Endothelial cell of umbilical vein (primary cell): ENCODE measurements around the gene ANKRD13D. TPM values are rescaled to one million over a fixed set of nuclear protein-coding genes. Genes with fewer than 3 reads are reported as not detected.

Experiments
- BruUV-seq: library from RNA; stranded (reverse); fragments of 400-500 nt; replicated peaks from 2 replicates; lab custom pipeline; 2021; lab: Mats Ljungman, UMichigan
- CTCF ChIA-PET: fragments of 300-600, 350-600 bp; sonication (Branson Sonifier 250); formaldehyde crosslinking; loops from one replicate; lab custom pipeline; 2021; ENCODE audit warnings: antibody characterized with exemption, inconsistent platforms; lab: Charles Lee
- POLR2A ChIA-PET: fragments of 300-600, 350-600 bp; sonication (Branson Sonifier 250); formaldehyde crosslinking; loops from one replicate; lab custom pipeline; 2021; ENCODE audit warnings: antibody characterized with exemption, inconsistent platforms; lab: Charles Lee
- DNase-seq: peaks from one replicate; pipeline ENCODE4 v3.0.0-alpha.2; 2011; ENCODE audit warnings: low read depth, low spot score
- FAIRE-seq: peaks from 2 replicates; lab custom pipeline; 2011; peaks lifted over from hg19 to GRCh38; lab: Jason Lieb, UNC
- H2AFZ ChIP-seq: 2 replicates; pipeline ENCODE4 v1.6.0; 2012; ENCODE audit warnings: low read depth, low read length, control low read depth, inconsistent platforms
- H3K27ac ChIP-seq: 2 replicates; pipeline ENCODE4 v1.5.1; 2011; ENCODE audit warnings: low read depth, mild to moderate bottlenecking, control low read depth, low read length, moderate library complexity; ENCODE audit not compliant: insufficient read depth
- H3K27me3 ChIP-seq, 2 experiments: 2 replicates each; pipeline versions ENCODE4 v1.6.0 to v1.6.1; 2011; ENCODE audit warnings: low read length in 2 of 2, mixed read lengths in 1 of 2; ENCODE audit not compliant: control insufficient read depth in 2 of 2, insufficient read depth in 2 of 2
- H3K36me3 ChIP-seq, 2 experiments: 2 replicates in 1 of 2; 3 replicates in 1 of 2; pipeline ENCODE4 v1.5.1; 2011; ENCODE audit warnings: low read length in 2 of 2, mild to moderate bottlenecking in 1 of 2, moderate library complexity in 1 of 2; ENCODE audit not compliant: control insufficient read depth in 2 of 2, insufficient read depth in 2 of 2; ENCODE audit errors: extremely low read depth in 1 of 2
- H3K4me1 ChIP-seq: 3 replicates; pipeline ENCODE4 v1.5.1; 2011; ENCODE audit warnings: mild to moderate bottlenecking, low read length; ENCODE audit not compliant: control insufficient read depth, insufficient read depth; ENCODE audit errors: extremely low read depth
- H3K4me2 ChIP-seq: 2 replicates; pipeline ENCODE4 v1.6.1; 2011; ENCODE audit warnings: low read length, control low read depth, mixed read lengths; ENCODE audit not compliant: insufficient read depth
- H3K4me3 ChIP-seq, 3 experiments: fragments of 200-600 bp in 1 of 3; sonication (generic), shearing (Covaris generic) in 1 of 3; replicated peaks in 1 of 3; 2 replicates each; pipeline ENCODE4 v1.5.1; 2011 to 2016; ENCODE audit warnings: control low read depth in 3 of 3, low read length in 3 of 3, mild to moderate bottlenecking in 2 of 3, inconsistent platforms in 1 of 3, low read depth in 1 of 3, moderate library complexity in 1 of 3; ENCODE audit not compliant: insufficient read depth in 1 of 3
- H3K79me2 ChIP-seq: 2 replicates; pipeline ENCODE4 v1.6.0; 2012; ENCODE audit warnings: low read length, inconsistent platforms; ENCODE audit not compliant: control insufficient read depth, insufficient read depth
- H3K9ac ChIP-seq: replicated peaks from 2 replicates; pipeline ENCODE3; 2011; ENCODE audit warnings: low read length, control low read depth; ENCODE audit not compliant: insufficient read depth; ENCODE audit errors: extremely low read depth
- H3K9me1 ChIP-seq: replicated peaks from 3 replicates; pipeline ENCODE4 v1.6.0; 2011; ENCODE audit warnings: mild to moderate bottlenecking, low read length; ENCODE audit not compliant: control insufficient read depth, insufficient read depth; ENCODE audit errors: extremely low read depth
- H3K9me3 ChIP-seq: replicated peaks from 2 replicates; pipeline ENCODE4 v1.5.1; 2012; ENCODE audit warnings: low read length, inconsistent platforms; ENCODE audit not compliant: control insufficient read depth, insufficient read depth
- H4K20me1 ChIP-seq: replicated peaks from 2 replicates; pipeline ENCODE3; 2011; ENCODE audit warnings: mild to moderate bottlenecking, low read length; ENCODE audit not compliant: control insufficient read depth, insufficient read depth; ENCODE audit errors: extremely low read depth
- EZH2 ChIP-seq: IDR thresholded peaks from 2 replicates; pipeline ENCODE4 v1.6.1; 2012; ENCODE audit warnings: borderline replicate concordance, low read depth, mild to moderate bottlenecking, moderate library complexity, low read length, inconsistent platforms; ENCODE audit not compliant: severe bottlenecking
- FOS ChIP-seq: IDR thresholded peaks from 2 replicates; pipeline ENCODE4 v1.6.1; 2011; ENCODE audit warnings: mild to moderate bottlenecking, low read length, moderate library complexity, borderline replicate concordance; ENCODE audit not compliant: insufficient read depth
- GATA2 ChIP-seq: IDR thresholded peaks from 2 replicates; pipeline ENCODE4 v1.7.0; 2011; ENCODE audit warnings: low read depth, mild to moderate bottlenecking, moderate library complexity, mixed read lengths, low read length; ENCODE audit not compliant: insufficient read length, insufficient read depth
- JUN ChIP-seq: IDR thresholded peaks from 2 replicates; pipeline ENCODE4 v1.6.1; 2011; ENCODE audit warnings: borderline replicate concordance, low read depth; ENCODE audit not compliant: insufficient read length, insufficient read depth
- MYC ChIP-seq: IDR thresholded peaks from one replicate; pipeline ENCODE4 v1.6.1; 2011; ENCODE audit warnings: mild to moderate bottlenecking, low read depth, low read length
- POLR2A ChIP-seq: IDR thresholded peaks from 2 replicates; pipeline ENCODE4 v1.6.1; 2012; ENCODE audit warnings: low read depth, mild to moderate bottlenecking, control low read depth, low read length
- POLR2AphosphoS5 ChIP-seq: IDR thresholded peaks from 2 replicates; pipeline ENCODE4 v1.6.1; 2012; ENCODE audit warnings: low read depth, mild to moderate bottlenecking, control low read depth, low read length, moderate library complexity; ENCODE audit not compliant: insufficient read depth
- dilution Hi-C: fragments of 300-500 bp; cut with MboI; formaldehyde crosslinking; loops from one replicate; pipeline ENCODE4 v1.15.0; 2019; ENCODE audit warnings: low sequenced_read_pairs; ENCODE audit not compliant: extremely low pct_ligation_motif_present
- intact Hi-C: fragments of 100-400 bp; cut with micrococcal nuclease; formaldehyde crosslinking; loops from one replicate; pipeline ENCODE4 v1.10.0; 2022
- polyA plus RNA-seq, 4 experiments: library from polyadenylated mRNA; depleted of rRNA in 3 of 4; stranded (reverse) in 3 of 4; unstranded in 1 of 4; fragments of >200 nt; gene quantifications; 2 replicates each; pipeline versions ENCODE4 v1.2.1 to v1.2.3, GENCODE V29; 2011 to 2012; ENCODE audit warnings: missing spikeins in 1 of 4
- total RNA-seq: library from RNA; stranded (reverse); gene quantifications from 2 replicates; pipeline ENCODE4 v1.2.3, GENCODE V29; 2021
- TF ChIP-seq, protein P1 (sequence below): IDR thresholded peaks from 2 replicates; pipeline ENCODE4 v1.6.1; 2011; ENCODE audit not compliant: insufficient read depth, insufficient read length
- TF ChIP-seq, protein P2 (sequence below), 2 donors: IDR thresholded peaks; 1 replicate in 1 of 2; 2 replicates in 1 of 2; pipeline ENCODE4 v1.5.1; 2011; ENCODE audit warnings: low read length in 2 of 2, mild to moderate bottlenecking in 2 of 2, moderate library complexity in 2 of 2, control low read depth in 1 of 2, inconsistent platforms in 1 of 2, low read depth in 1 of 2; ENCODE audit not compliant: insufficient read depth in 1 of 2; ENCODE audit errors: extremely low read depth in 1 of 2

The ANKRD13D gene
- total and polyA plus RNA-seq, 2 donors (not counting 3 experiments of a cell fraction or from before 2014, with no cell fraction given), result 43.5 to 57.5 TPM

DNA sequence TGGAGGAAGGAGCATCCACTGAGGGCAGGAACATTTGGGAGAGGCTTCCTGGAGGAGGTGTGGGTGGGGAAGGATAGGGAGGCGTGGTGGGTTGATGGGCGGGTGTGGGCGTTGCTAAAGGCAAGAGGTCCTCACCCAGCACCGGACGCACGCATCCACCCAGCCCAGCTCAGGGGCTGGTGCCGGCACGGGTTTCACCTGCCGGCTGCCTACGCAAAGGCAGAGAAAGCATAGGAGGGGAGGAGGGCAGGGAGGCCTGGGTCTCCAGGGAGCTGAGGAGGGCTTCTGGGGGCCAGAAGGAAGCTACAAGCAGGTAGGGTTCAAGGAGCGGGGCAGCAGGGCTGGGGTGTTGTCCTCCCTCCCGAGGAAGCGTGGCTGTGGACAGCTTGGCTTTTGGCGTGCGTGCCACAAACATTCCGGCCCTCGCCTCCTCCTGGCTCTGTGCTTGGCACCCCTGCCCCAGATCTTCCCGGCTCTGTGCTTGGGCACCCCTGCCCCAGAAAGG is 22.0 kb downstream of the ANKRD13D start:
- intact Hi-C loops (no loop called here), dilution Hi-C loops (no loop called here)
- H3K27me3 ChIP-seq, result no peaks in the 10 kb centered on the region
- ChIA-PET POLR2A (no interaction called here), CTCF (interaction anchor here (1.5 kb wide), 1 partner anchor 44 kb away, joined by 4 read pairs; no protein-coding TSS in a partner anchor)
- no peak overlapping the region for H2AFZ ChIP-seq
- H3K9ac ChIP-seq, result no peak overlapping the region
- no peaks in the 10 kb centered on the region for H3K9me1 ChIP-seq
- TF ChIP-seq, protein P1, sequence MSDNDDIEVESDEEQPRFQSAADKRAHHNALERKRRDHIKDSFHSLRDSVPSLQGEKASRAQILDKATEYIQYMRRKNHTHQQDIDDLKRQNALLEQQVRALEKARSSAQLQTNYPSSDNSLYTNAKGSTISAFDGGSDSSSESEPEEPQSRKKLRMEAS, result no peak
- TF ChIP-seq MYC (no peak), FOS (no peak), EZH2 (no peak), GATA2 (no peak), POLR2A (no peak), POLR2AphosphoS5 (no peak), JUN (no peak)
- TF ChIP-seq, protein P2, sequence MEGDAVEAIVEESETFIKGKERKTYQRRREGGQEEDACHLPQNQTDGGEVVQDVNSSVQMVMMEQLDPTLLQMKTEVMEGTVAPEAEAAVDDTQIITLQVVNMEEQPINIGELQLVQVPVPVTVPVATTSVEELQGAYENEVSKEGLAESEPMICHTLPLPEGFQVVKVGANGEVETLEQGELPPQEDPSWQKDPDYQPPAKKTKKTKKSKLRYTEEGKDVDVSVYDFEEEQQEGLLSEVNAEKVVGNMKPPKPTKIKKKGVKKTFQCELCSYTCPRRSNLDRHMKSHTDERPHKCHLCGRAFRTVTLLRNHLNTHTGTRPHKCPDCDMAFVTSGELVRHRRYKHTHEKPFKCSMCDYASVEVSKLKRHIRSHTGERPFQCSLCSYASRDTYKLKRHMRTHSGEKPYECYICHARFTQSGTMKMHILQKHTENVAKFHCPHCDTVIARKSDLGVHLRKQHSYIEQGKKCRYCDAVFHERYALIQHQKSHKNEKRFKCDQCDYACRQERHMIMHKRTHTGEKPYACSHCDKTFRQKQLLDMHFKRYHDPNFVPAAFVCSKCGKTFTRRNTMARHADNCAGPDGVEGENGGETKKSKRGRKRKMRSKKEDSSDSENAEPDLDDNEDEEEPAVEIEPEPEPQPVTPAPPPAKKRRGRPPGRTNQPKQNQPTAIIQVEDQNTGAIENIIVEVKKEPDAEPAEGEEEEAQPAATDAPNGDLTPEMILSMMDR (IDR thresholded peaks at IDR 0.05; ENCODE audit: extremely low read depth in 1 of 2, insufficient read depth in 1 of 2, low read depth in 1 of 2, low read length in 2 of 2), result no peak
- DNase-seq (no peak), FAIRE-seq (no peak)
- BruUV-seq, result no TSS peak
- H3K4me3 ChIP-seq, result no peak overlapping the region
- no peaks in the 10 kb centered on the region for H3K9me3 ChIP-seq
- no peaks in the 10 kb centered on the region for H3K79me2 ChIP-seq
- H4K20me1 ChIP-seq, result no peaks in the 10 kb centered on the region
- H3K4me1 ChIP-seq, result no peaks in the 10 kb centered on the region
- no peak overlapping the region for H3K4me2 ChIP-seq
- H3K27ac ChIP-seq, result no peak overlapping the region
- peaks cover 0 to 2% of the 10 kb centered on the region in 2 experiments for H3K36me3 ChIP-seq
